HS-5 (cell line): Measurements from ENCODE around the gene NRG3.
"Not testable (repeated sequence)": the region's sequence is repeated elsewhere in the genome, so short reads cannot be mapped to it uniquely, and the experiment has no call there.

Experiments
- DNase-seq: peaks from one replicate; pipeline ENCODE4 v3.0.0-alpha.2; 2012; ENCODE audit warnings: low read depth

NRG3 gene

DNA sequence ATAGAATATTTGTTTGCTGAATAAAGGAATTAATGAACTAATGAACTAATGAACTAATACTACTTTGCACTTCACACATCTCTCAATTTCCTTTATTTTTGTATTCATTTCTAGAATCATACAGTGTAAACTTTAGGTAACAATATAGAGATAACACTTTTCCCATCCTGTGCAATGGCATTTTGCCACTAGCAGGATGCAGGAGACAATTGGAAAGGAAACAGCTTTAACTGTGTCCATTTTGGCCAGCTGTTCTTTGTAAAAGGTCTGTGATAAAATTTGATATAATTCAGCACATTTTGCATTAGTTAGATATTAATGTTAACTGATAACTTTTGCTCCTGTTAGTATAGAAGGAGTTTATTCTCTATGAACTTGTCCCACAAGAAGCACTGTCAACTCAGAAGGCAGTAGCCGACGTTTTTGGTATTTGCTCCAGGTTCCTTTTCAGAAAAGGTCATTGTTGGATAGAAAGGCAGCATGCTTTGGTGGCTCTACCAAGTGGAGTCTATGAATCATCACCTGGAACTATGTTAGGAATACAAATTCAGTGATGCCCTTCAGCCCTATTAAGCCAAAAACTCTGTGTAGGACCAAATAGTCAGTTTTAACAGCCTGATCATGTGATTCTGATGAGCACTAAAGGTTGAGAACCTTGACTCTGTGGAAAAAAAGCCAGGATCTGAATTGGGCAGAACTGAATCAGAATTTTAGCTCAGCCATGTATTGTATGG lies 86.6 kb downstream of the NRG3 start:
- DNase-seq, result no peak

DNA sequence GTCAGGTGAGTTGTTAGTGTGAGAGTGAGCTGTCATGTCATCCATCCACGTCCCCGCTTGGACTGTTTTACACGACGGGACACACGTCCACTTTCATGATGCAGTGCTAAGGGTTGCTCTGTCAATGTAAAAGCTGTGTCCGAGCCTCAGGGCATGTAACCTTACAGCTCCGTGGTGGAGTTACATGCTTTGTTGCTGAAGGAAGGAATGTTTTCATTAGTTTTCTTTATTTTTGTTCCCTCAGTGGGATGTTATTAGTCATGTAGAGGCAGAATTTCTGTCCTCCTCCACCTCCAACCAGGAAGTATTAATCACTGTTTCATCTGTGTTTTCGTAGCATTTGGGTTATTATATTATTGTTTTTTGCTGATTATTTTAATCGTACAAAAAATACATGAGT lies 88.6 kb downstream of the NRG3 start:
- no peak for DNase-seq

DNA sequence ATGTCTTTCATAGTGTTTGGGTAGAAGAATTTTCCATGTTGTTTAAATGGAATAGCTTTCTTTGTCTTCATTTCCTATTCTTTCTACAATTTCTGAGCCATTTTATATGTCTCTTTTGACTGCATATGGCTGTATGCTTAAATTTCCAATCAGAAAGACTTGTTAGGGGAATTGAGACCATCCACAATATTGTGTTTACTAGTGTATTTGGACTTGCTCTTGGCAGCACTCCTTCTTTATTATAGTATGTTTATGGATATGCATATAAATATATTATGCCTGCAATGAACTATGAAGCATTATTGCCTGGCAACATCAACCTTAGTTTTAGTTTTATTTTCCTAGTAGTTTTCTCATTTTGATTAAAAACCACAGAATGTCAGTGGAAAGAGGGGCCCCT lies 92.7 kb downstream of the NRG3 start:
- no peak for DNase-seq

DNA sequence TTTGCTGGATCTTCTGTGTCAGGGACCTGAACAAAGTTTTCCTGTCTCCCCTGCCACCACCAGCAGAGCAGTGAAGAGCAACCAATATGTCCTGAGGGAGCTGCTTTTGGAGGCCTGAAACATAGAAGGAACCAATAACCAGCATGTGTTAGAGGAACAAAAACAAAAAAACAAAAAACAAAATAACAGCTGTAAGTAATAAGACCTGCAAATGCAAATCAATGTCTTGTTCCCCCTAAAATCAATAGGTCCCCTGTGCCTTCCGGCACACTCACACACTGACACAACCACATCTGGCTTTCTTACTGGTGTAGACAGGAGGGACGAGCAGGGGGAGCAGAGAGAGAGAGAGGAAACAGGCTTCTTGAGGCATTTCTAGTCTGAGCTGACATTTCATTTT lies 94.1 kb downstream of the NRG3 start:
- no peak for DNase-seq

DNA sequence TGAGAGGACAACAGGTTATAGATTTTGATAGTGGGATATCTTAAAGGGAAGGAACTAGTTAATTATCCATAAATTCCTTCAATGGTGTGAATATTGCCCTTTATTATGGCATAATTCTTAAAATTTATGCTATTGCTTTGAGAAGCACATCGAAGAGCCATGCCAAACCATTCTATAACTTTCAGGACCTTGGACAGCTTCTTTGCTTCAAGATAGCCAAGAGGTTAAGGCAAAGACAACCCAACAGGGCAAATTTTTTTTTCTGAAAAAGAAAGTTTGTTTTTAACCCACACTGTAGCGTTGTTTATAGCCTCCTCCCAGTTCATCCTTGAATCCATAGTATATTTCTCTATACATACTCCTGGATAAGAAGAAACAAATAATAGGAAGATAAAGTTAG lies 103.2 kb downstream of the NRG3 start:
- no peak for DNase-seq

DNA sequence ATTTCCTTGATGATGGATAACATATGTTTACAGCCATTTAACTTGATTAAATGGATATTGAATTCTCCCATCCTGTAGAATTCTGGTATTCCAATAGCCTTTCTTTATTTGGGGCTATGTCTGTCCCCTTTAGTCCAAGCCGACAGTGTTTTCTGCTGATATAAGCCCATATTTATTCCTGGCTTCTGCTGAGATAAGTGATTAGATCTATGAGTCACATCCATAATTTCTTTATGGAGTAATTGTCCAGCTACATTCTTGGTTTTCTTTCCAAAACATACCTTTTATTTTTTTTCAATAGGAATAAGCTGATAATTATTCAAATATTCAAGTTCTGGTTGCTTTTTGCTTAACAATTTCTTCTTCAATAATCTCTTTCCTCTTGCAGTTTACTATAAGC lies 106.7 kb downstream of the NRG3 start:
- no peak for DNase-seq

DNA sequence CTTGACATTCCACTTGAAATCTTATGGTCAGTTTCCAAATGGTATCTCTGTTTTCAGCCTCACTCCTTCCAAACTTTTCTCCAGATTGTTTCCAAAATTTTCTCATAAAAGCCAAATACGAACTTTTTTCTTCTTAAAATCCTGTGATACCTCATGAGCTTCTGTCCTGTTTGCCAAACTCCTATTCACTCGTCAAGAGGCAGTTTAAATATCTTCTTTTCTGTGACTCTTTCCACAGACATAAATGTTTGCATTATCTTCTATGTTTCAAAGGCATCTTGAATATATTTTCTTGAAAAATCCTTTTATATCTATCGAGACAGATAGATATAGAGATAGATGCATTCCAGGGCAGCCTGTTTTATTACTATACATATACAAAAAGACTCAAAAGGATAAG lies 109.4 kb downstream of the NRG3 start:
- no peak for DNase-seq

DNA sequence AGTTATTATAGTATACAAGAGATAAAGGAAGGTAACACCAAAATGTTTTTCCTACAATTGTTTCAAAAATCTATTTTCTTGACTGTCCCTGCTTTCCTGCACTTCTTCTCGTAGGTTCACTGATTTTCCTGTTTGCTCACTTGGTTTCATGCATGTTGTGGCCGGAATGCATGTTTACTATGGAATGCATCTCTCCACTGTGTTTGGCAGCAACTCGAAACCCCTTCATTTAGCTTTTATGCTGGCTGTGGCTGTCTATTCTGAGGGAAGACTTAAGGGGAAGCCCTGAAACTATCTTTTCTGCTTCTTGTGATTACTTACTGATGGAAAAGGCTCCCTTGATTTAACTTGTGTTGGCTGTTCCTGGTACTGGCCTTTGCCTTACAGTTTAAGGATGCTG lies 120.3 kb downstream of the NRG3 start:
- DNase-seq, result no peak

DNA sequence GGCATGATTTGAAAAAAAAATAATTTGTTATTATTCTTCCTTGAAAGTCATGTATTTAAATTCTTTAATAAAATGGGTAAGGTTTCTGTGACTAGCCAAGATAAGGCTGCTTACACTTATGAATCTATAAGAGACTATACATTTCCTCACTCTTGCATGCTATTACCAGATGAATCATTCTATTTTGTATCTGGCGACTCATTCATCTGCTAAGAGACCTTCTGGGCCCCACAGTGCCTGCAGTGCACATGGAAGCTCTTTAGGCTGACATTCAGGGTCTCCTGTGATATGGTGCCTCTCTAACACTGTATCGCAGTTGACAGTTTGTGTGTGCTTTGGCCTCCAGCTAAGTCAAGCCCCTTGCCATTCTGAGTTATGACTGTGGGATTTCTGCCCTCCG lies 121.9 kb downstream of the NRG3 start:
- no peak for DNase-seq

DNA sequence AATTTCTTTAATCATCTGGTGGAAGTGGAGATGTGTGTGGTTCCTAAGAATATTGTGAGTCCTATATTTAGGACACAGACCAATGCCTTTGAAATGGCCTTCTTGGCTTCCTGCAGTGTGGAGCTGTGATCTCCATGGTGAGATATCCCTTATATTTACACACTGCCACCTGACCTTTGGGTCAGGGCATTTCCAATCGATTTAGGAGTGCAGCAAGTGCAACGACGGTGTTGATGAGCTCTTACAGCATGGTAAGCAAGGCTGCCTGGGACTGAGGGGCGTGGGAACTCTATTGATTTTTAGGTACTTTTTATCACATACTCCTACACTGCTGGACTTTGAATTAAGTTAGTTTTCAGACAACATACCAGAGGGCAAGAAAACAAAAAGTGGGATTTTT lies 146.0 kb downstream of the NRG3 start:
- DNase-seq, result no peak

DNA sequence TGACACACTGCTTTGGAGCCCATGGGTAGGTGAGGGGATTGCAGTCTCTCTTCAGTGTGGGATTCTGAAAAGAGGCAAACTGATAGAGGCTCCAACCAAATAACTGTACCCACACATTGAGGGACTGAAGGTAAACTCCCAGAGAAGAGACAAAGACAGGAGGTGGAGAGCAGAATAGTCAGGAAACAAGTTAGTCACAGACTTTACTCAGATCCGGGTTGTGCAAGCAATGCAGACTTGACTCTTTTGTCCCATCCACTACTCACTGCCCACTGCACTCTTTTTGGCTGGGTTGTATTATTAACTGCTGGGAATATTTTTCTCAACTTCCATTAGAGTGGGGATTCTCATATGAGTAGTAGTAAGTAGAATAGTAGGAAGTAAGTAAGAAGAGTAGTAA lies 152.7 kb downstream of the NRG3 start:
- no peak for DNase-seq

DNA sequence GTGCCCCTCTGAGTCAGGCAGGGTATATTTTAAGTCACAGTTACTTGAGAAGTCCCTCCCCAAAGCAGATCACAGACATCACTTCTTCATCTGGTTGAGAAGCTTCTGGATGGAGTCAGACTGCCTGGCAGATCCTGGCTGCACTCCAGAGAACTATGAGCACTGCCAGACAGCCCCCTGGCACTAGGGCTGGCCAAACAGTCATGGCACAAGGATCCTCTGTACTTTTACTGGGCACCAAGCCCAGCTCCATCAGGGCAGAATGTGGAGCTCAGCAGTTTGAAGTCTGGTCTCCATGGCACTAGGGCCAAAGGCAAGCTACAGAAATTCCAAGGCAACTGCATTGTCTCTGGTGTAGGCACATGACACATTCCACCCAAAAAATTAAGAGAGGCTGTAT lies 162.1 kb downstream of the NRG3 start:
- no peak for DNase-seq

DNA sequence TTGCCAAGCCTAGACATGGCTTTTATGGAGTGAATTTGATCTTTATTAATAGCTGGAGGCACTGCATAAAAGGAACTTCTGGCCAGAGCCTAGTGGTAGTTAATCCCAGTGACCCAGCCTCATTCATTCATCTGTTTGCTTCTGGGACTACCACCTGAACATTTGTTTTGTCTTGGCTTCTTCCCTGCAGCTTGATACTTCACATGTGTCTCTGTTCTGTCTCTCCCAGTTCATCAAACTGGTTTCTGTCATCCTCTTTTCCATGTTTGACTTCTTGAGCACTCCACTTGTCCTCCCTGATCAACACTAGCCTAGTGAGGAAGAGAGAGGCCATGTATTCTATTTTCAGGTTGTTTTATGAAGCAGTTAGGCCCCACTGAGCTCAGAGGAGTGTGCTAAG lies 163.6 kb downstream of the NRG3 start:
- no peak for DNase-seq

DNA sequence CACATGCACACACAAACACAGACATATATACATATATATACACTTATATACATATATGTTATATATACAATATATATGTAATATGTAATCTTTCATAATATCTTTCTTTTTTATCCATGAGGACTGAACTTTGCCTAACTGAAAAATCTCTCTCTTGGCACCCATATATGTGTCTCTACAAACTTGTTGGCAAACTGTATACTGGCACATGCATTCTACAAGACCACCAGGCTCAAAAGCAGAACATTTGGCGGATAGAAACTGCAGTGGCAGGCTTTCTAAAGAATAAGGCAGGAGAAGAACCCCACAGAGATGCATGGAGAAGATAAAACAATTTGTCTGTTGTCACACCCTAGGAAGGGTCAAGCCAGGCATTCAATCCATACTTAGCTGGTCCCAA lies 165.3 kb downstream of the NRG3 start:
- no peak for DNase-seq

DNA sequence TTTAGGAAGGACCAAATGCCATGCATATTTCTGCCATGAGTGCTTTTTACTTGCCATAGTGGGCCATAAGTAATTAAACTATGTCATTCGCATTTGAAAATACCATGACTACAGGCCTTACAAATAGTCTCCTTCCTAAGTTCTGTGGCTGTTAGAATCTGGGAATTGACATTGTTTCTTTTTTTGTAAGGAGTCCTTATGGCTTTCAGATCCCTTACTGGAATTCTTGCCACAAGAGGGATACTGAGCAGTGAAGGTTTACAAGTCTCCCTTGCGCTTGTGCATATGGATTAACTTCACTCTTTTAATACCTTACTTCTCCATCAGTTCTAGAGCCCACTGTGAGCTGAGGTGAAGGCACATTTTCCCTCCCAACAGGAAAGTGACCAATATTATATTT lies 166.0 kb downstream of the NRG3 start:
- DNase-seq, result no peak

DNA sequence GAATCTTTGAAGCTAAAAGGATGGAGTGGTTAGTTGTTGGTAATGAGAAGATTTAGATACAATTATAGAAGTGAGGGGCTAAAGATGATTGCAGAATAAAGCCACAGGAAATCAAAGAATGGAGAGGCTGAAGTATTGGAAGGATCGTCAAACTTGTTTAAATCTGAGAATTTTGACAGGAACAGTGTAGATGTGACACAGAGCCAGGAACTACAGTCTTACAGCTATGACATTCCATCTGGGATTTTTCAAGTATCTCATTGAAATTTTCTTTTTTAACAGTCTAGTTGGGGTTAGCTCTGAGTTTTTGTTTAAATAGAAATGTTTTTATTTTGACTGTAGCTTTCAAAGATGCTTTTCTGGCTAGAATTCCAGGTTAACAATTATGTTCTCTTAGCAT lies 181.4 kb downstream of the NRG3 start:
- DNase-seq, result no peak

DNA sequence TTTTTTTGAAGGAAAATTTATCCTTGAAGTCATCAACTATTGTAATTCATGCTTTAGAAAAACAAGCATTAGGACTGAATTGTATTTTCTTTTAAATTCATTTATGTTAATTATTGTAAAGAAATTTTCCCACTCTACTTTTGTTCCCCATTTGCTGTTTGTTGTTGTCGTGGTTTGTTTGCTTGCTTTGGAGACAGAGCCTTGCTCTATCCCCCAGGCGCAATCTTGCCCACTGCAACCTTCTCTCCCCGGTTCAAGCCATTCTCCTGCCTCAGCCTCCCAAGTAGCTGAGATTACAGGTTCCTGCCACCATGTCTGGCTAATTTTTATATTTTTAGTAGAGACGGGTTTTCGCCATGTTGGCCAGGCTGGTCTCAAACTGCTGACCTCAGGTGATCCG lies 192.2 kb downstream of the NRG3 start:
- not testable (repeated sequence) for DNase-seq

DNA sequence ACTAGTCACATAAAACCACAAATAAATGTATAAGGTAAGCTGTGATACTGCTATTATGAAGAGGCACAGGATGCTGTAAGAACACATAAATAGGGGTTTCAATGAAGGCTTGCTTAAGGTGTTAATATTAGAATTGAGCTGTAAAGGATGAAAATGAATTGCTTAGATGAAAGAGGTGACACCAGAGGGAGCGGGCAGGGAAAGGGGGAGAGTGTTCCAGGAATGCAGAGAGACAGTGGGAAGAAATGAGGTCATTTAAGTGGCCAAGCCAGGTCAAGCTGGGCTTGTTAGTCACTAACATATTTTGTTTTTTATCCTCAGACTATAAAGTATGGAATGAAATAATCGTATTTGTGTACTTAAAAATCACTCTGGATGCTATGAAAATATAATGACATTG lies 193.5 kb downstream of the NRG3 start:
- no peak for DNase-seq

DNA sequence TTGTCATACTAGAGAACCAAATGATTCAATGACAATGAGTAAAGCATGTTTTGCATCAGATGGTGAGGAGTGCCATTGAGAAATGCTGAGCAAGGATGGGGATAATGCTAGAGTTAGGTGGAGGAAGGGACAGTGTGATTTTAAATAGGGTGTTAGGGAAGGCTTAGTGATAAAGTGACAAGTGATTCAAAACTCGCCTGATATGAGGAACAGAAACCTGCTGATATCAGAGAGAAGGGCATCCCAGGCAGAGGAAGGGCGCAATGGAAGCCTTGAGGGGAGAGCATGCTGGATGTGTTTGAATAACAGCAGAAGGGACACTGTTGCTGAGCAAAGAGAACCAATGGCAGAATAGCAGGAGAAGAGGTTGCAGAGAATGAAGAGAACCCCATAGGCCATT lies 196.2 kb downstream of the NRG3 start:
- DNase-seq, result no peak

DNA sequence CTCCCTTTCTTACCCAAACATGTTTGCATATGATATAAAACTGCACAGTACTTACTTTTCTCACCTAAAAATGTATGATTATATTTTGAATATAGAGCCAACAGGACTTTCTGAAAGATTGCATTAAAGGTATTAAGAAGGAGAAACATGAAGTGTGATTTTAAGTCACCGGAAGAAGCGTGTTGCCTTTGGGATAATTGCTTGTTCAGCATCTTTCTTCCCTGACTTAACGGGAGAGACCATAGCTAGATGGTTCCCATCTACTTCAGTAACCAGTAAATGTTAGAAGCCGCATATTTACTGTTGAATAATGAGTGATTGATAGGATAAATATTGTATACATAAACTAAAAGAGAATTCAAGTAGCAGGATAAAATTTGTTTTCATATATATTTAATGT lies 197.1 kb downstream of the NRG3 start:
- no peak for DNase-seq

DNA sequence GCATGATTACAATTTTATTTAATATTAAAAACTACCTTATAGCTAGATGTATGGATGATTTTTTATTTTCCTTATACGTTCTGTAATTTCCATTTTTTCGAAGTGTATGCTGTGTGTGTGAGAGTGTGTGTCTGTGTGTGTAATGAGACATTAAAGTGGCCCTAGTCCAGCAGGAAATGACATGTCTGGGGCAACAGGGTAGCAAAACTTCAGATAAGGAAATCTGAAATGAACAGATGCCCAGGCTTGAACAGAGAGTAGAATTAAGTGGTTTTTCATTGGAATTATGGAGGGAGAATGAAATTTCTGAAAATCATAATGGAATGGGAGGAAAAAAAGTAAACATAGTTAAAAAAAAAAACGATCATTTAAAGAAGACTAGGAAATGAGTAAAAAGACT lies 200.6 kb downstream of the NRG3 start:
- no peak for DNase-seq

DNA sequence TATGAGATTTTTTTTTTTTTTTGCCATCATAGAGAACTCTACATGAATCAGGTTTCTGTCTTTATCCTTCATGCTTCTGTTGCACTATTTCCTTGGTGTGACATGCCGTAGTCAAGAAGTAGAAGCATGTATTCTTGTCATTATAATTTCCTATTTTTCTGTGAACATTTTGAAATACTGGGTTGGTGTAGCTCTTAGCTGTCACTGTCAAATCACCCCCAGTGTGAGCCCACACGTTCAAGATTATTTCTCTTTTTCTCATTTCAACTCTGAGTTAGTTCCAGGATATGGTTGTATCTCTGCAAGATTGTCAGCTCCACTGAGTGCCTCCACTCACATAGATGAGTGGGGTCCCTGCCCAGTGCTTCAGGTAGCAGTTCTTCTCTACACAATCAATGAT lies 209.5 kb downstream of the NRG3 start:
- no peak for DNase-seq

DNA sequence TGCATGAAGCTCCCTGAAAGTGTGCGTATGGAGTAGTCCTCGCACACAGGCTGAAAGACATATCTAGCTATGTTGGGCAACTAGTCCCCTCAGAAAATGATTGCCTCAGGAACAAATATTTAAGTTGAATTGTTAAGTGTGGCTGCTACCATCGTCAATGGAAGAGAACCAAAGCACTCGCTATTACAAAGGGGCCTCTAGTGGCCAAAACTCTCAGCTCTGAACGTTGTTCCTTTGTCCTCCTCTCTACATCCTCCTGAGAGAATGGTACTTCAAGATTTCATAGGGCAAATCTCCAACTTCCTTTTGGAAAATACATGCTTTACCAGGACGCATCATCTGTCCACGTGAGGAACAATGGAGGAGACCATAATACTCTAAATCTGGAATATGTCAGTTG lies 209.9 kb downstream of the NRG3 start:
- DNase-seq, result no peak

DNA sequence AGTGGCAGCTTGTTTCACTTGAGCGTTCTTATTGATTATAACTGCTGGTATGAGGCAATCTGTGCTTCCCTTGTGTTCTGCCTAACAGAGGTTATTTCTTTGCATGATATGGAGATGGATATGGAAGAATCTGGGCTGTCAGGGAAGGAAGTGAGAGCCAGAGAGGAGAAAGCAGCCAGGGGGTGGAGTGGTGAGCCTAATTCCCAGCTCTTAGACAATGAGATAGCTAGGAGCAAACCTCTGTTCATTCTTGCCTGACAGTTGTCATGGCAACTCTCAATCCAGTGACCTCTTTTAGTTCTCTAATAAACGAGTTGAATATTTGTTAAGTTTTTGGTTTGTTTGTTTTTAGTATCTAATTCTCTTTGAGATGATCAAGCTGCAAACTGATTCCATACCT lies 214.3 kb downstream of the NRG3 start:
- DNase-seq, result no peak

DNA sequence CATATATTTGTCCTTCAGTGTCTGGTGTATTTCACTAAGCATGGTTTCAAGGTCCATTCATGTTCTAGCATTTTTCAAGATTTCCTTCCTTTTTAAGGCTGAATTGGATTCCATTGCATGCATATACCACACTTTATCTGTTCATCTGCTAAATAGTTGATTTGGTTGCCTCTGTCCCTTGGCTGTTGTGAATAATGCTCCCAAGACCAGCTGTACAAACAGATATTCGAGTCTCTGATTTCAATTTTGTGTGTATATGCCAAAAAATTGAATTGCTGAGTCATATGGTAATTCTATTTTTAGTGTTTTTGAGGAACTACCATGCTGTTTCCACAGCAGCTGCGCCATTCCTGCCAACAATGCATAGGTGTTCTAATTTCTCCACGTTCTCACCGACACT lies 216.4 kb downstream of the NRG3 start:
- DNase-seq, result no peak
